T-cell (primary cell): ENCODE results near the gene TEX261. TPM values are rescaled to one million over a fixed set of nuclear protein-coding genes. Genes with fewer than 3 reads are reported as not detected.

ENCODE experiments used
- ATAC-seq, 4 experiments: fragments of 200-7000 bp in 3 of 4; fragments of 150-1000 bp in 1 of 4; cut with Tn5 transposase; replicated peaks in 1 of 4; 1 replicate in 3 of 4; 2 replicates in 1 of 4; pipeline ENCODE4 v1.10.0; 2021; ENCODE audit warnings: moderate library complexity in 3 of 4, mild to moderate bottlenecking in 2 of 4, moderate number of reproducible peaks in 1 of 4
- CTCF ChIA-PET, 2 donors: fragments of 300-600 bp; sonication (Branson Sonifier 250); formaldehyde crosslinking; loops; one replicate each; lab custom pipeline; 2022; ENCODE audit warnings: antibody characterized with exemption in 2 of 2; lab: Charles Lee
- POLR2A ChIA-PET, 2 donors: fragments of 300-600 bp; sonication (Branson Sonifier 250); formaldehyde crosslinking; loops; one replicate each; lab custom pipeline; 2022; ENCODE audit warnings: antibody characterized with exemption in 2 of 2; lab: Charles Lee
- DNase-seq, 35 experiments: peaks; one replicate each; pipeline versions ENCODE4 v3.0.0 to v3.0.0-alpha.2; 2013 to 2023
- H3K27ac ChIP-seq: one replicate; pipeline ENCODE4 v1.5.1; 2013; ENCODE audit warnings: low read length
- H3K27me3 ChIP-seq, 2 experiments: replicated peaks in 1 of 2; 1 replicate in 1 of 2; 2 replicates in 1 of 2; pipeline versions ENCODE4 v1.6.1 to v1.7.0; 2013; ENCODE audit warnings: low read length in 1 of 2, mixed read lengths in 1 of 2; ENCODE audit not compliant: control insufficient read depth in 2 of 2, insufficient read depth in 2 of 2; ENCODE audit errors: extremely low read depth in 1 of 2
- H3K36me3 ChIP-seq, 2 donors: 1 replicate in 1 of 2; 2 replicates in 1 of 2; pipeline versions ENCODE4 v1.6.1 to v1.7.0; 2013; ENCODE audit warnings: low read length in 1 of 2; ENCODE audit not compliant: control insufficient read depth in 2 of 2, insufficient read depth in 1 of 2; ENCODE audit errors: extremely low read depth in 1 of 2
- H3K4me1 ChIP-seq, 2 experiments: 1 replicate in 1 of 2; 2 replicates in 1 of 2; pipeline versions ENCODE4 v1.6.1 to v1.7.0; 2013; ENCODE audit warnings: low read length in 2 of 2, mixed read lengths in 1 of 2; ENCODE audit not compliant: insufficient read depth in 2 of 2, control insufficient read depth in 1 of 2; ENCODE audit errors: extremely low read depth in 1 of 2
- H3K4me3 ChIP-seq, 2 donors: 1 replicate in 1 of 2; 2 replicates in 1 of 2; pipeline versions ENCODE4 v1.5.1 to v1.7.0; 2013; ENCODE audit warnings: mild to moderate bottlenecking in 2 of 2, low read length in 1 of 2, moderate library complexity in 1 of 2; ENCODE audit not compliant: control insufficient read depth in 1 of 2; ENCODE audit errors: extremely low read depth in 1 of 2
- H3K9me3 ChIP-seq: 2 replicates; pipeline ENCODE4 v1.7.0; 2013
- H3K27ac Mint-ChIP-seq, 2 donors: one replicate each; pipeline ENCODE4 v1.8.0; 2020 to 2021; ENCODE audit warnings: mild to moderate bottlenecking in 2 of 2, mixed read lengths in 2 of 2
- H3K27me3 Mint-ChIP-seq, 2 donors: one replicate each; pipeline ENCODE4 v1.8.0; 2021 to 2022; ENCODE audit warnings: mixed read lengths in 2 of 2
- H3K36me3 Mint-ChIP-seq: one replicate; pipeline ENCODE4 v1.8.0; 2021; ENCODE audit warnings: mixed read lengths
- H3K4me1 Mint-ChIP-seq, 3 donors: one replicate each; pipeline ENCODE4 v1.8.0; 2020 to 2022; ENCODE audit warnings: mixed read lengths in 3 of 3, mild to moderate bottlenecking in 1 of 3
- H3K4me3 Mint-ChIP-seq, 3 donors: one replicate each; pipeline ENCODE4 v1.8.0; 2020 to 2022; ENCODE audit warnings: mild to moderate bottlenecking in 3 of 3, mixed read lengths in 3 of 3, moderate library complexity in 3 of 3
- H3K9me3 Mint-ChIP-seq, 3 donors: one replicate each; pipeline ENCODE4 v1.8.0; 2020 to 2022; ENCODE audit warnings: mixed read lengths in 3 of 3
- WGBS: methylation state at CpG from one replicate; pipeline ENCODE4 v1.1.5; 2013; ENCODE audit warnings: missing lambda C conversion rate; ENCODE audit not compliant: insufficient coverage; 5-methylcytosine and 5-hydroxymethylcytosine counted together
- total RNA-seq, 35 experiments: library from RNA in 6 of 35; stranded (reverse) in 6 of 35; fragments of 120-200 nt in 1 of 35; gene quantifications; one replicate each; pipeline versions ENCODE4 v1.2.1 to v1.2.4 and lab custom pipeline; 2013 to 2026

TEX261 gene
- total RNA-seq, 5 donors from 2014 or later (not counting 1 experiment from before 2014, with no cell fraction given): 35.9 to 60.3 (median 48.1) TPM

DNA sequence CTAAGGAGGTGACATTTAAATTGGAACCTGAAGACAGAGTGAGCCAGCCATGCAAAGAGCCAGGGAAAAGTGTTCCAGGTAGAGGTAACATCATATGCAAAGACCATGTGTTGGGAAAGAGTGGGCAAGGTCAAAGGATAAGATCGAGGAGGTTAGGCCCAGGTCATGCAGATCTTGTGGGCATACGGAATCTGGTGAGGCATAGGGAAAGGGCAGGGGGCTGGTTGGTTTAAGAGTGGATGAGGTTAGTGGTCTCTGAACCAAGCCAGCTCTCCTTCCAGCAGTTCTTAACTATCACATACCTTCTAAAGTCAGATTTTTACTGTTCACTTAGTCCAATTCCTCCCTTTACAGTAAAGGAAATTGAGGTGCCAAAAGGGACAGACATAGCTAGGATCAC lies 13.3 kb downstream of the TEX261 start:
- 100% methylated on average over 1 of the region's 2 CpGs for whole genome bisulfite sequencing
- no peaks in the 10 kb centered on the region for H3K9me3 Mint-ChIP-seq
- peaks cover 2 to 39% of the 10 kb centered on the region in 2 experiments for H3K4me1 ChIP-seq
- H3K36me3 ChIP-seq: peaks cover 0 to 10% of the 10 kb centered on the region in 2 donors
- no peaks in the 10 kb centered on the region for H3K27me3 ChIP-seq
- H3K27me3 Mint-ChIP-seq: no peaks in the 10 kb centered on the region
- peak in 1 of 35 experiments; percentile 2 for DNase-seq
- no peak overlapping the region for H3K27ac Mint-ChIP-seq
- peaks cover 25 to 33% (median 29%) of the 10 kb centered on the region in 3 donors for H3K4me1 Mint-ChIP-seq
- H3K4me3 ChIP-seq: no peak overlapping the region
- no peak overlapping the region for H3K4me3 Mint-ChIP-seq
- ChIA-PET POLR2A (no interaction called here), CTCF (interaction anchor here (0.6 kb wide), 2 partner anchors 118 to 678 kb away, joined by 3 read pairs; no protein-coding TSS in a partner anchor)
- H3K27ac ChIP-seq: no peak overlapping the region
- no peak for ATAC-seq
- H3K36me3 Mint-ChIP-seq: peaks cover 7% of the 10 kb centered on the region
- no peaks in the 10 kb centered on the region for H3K9me3 ChIP-seq

DNA sequence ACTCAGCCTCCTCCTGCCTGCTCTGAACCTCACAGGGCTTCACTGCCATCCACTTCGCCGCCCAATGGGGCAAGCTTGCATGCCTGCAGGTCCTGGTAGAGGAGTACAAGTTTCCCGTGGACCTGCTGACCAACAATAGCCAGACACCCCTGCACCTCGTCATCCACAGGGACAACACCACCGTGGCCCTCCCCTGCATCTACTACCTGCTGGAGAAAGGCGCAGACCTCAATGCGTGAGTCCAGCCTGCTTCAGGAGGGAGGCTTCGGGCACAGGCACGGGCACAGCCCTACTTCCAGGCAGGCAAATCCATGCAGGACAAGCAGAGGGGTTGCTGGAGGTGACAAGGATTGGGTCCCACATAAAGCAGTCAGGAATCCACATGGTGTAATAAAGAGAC lies 15.0 kb downstream of the TEX261 start:
- Histone ChIP-seq H3K27me3 (peaks cover 0 to 2% of the 10 kb centered on the region in 2 experiments), H3K4me1 (peaks cover 2 to 31% of the 10 kb centered on the region in 2 experiments), H3K27ac (no peak overlapping the region), H3K36me3 (no peaks in the 10 kb centered on the region), H3K4me3 (no peak overlapping the region), H3K9me3 (no peaks in the 10 kb centered on the region)
- ATAC-seq (no peak), DNase-seq (peak in 2 of 35 experiments; percentile 12 to 17)
- WGBS: 92% methylated on average over 5 of the region's 9 CpGs
- peaks cover 20 to 24% (median 22%) of the 10 kb centered on the region in 3 donors for H3K4me1 Mint-ChIP-seq
- CTCF ChIA-PET: interaction anchor here (0.7 to 0.9 kb wide), 3 partner anchors 13 to 837 kb away, joined by 5 to 7 read pairs (median 6); no protein-coding TSS in a partner anchor
- peak overlapping the region in 2 of 3 donors; percentile 52 to 54 for H3K4me3 Mint-ChIP-seq
- no peaks in the 10 kb centered on the region for H3K36me3 Mint-ChIP-seq
- POLR2A ChIA-PET: interaction anchor here in 1 of 2 donors (0.7 kb wide), 1 partner anchor 22 kb away, joined by 3 read pairs; no protein-coding TSS in a partner anchor
- peaks cover 0 to 2% of the 10 kb centered on the region in 2 donors for H3K27me3 Mint-ChIP-seq
- peak overlapping the region in 1 of 2 donors; percentile 69 for H3K27ac Mint-ChIP-seq
- no peaks in the 10 kb centered on the region for H3K9me3 Mint-ChIP-seq

DNA sequence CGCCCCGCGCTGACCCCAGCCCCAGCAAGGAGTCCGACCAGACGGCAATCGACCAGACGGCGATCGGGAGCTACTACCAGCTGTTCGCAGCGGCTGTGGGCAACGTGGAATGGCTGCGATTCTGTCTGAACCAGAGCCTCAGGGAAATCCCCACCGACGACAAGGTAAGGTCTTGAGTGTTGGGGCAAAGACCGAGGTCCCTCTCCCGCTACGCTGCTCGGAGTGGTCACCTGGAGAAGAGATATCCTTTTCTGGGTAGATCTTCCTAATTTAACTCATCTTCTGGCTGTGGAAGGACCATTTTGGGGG lies 15.5 kb downstream of the TEX261 start:
- Histone ChIP-seq H3K36me3 (no peaks in the 10 kb centered on the region), H3K27ac (no peak overlapping the region), H3K4me1 (peaks cover 2 to 27% of the 10 kb centered on the region in 2 experiments), H3K4me3 (no peak overlapping the region), H3K9me3 (no peaks in the 10 kb centered on the region), H3K27me3 (peaks cover 0 to 2% of the 10 kb centered on the region in 2 experiments)
- Mint-ChIP-seq H3K27me3 (peaks cover 0 to 2% of the 10 kb centered on the region in 2 donors), H3K4me1 (peaks cover 16 to 20% (median 18%) of the 10 kb centered on the region in 3 donors), H3K36me3 (no peaks in the 10 kb centered on the region), H3K4me3 (peak overlapping the region; percentile 51 to 54 (median 52)), H3K9me3 (no peaks in the 10 kb centered on the region), H3K27ac (peak overlapping the region in 1 of 2 donors; percentile 69)
- POLR2A ChIA-PET: interaction anchor here in 1 of 2 donors (0.7 kb wide), 1 partner anchor 22 kb away, joined by 3 read pairs; no protein-coding TSS in a partner anchor
- CTCF ChIA-PET: no interaction called here
- WGBS: 70% methylated on average over 16 of the region's 19 CpGs
- ATAC-seq (no peak), DNase-seq (peak in 1 of 35 experiments; percentile 21)

DNA sequence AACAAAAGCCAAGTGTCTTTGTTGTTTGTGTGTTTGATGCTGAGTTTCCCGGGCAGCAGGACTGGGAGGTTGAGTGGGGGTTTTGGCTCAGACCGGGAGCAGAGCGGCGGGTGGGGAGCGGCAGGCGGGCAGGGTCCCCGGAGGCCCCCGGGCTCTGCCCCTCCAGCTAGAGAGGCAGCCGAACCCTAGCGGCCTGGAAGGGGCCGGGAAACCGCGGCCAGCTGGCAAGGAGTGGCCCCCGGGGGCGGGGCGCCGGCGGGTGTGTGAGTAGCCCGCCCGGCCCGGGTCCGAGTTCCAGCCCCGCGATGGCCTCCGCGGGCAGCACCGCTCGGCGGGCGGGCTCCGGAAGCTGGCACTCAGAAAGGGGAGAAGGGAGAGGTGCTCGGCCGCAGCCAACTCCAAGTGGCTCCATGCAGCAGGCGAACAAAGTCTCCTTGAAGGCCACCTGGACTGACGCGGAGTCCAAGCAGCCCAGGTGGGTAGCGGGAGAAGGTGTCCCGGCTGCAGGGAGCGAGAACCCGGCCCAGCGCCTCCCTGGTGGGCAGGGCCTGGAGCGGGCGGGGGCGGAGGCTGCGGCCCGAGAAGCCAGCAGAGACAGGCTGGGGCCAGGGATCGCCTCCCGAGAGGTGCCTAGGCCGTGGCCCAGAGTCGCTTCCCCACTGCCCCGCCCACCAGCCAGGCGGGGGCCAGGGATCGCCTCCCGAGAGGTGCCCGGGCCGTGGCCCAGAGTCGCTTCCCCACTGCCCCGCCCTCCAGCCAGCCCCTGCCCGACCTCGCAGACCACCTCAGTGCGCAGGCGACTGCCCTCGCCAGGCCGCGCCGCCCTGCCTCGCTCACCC lies 16.1 kb downstream of the TEX261 start, which contains the start of gene ANKRD53:
Gene ANKRD53 (plus strand): TSS at position 290 of the 839 bp plus-strand sequence. CDS start 16 bp downstream, at position 306.
- Histone ChIP-seq H3K9me3 (no peaks in the 10 kb centered on the region), H3K27me3 (peaks cover 0 to 2% of the 10 kb centered on the region in 2 experiments), H3K27ac (peak within 1 kb of the TSS; percentile 68), H3K4me1 (peaks cover 2 to 27% of the 10 kb centered on the region in 2 experiments), H3K4me3 (peak within 1 kb of the TSS; percentile 57 to 77), H3K36me3 (no peaks in the 10 kb centered on the region)
- H3K27me3 Mint-ChIP-seq: peaks cover 0 to 2% of the 10 kb centered on the region in 2 donors
- ChIA-PET POLR2A (interaction anchor here in 1 of 2 donors (0.7 to 0.8 kb wide), 2 partner anchors 23 to 93 kb away, joined by 3 read pairs; no protein-coding TSS in a partner anchor), CTCF (interaction anchor here (0.6 to 0.9 kb wide), 3 partner anchors 15 to 857 kb away, joined by 3 to 5 read pairs (median 3); no protein-coding TSS in a partner anchor)
- no peaks in the 10 kb centered on the region for H3K9me3 Mint-ChIP-seq
- no peaks in the 10 kb centered on the region for H3K36me3 Mint-ChIP-seq
- peak within 1 kb of the TSS; percentile 81 to 82 for H3K27ac Mint-ChIP-seq
- peaks cover 15 to 20% (median 18%) of the 10 kb centered on the region in 3 donors for H3K4me1 Mint-ChIP-seq
- 18% methylated on average over 60 of the region's 67 CpGs for WGBS
- H3K4me3 Mint-ChIP-seq: peak within 1 kb of the TSS; percentile 75 to 88 (median 86)
- peak in 3 of 4 experiments; percentile 17 to 58 (median 33) for ATAC-seq
- peak in 5 of 35 experiments; percentile 14 to 30 (median 21) for DNase-seq

DNA sequence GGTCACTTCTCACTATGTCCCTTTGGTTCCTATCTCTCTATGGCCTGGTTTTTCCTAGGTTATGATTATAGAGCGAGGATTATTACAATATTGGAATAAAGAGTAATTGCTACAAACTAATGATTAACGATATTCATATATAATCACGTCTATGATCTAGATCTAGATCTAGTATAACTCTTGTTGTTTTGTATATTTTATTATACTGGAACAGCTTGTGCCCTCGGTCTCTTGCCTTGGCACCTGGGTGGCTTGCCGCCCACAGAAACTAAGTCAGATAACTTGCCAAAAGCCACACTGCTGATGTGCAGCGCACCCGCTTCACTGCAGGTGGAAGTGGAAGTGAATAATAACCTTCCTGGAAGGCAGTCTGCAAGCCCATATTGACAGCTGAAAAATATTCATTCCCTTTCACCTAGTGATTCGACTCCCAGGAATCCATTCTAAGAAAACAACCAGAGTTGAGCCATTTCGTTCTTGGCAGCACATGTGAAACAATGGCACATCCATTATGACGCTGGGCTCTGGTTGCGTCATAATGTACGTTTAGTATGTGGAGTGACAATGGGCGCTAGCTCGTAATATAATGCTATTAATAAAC lies 17.0 kb downstream of the TEX261 start:
- H3K27me3 ChIP-seq: peaks cover 0 to 2% of the 10 kb centered on the region in 2 experiments
- peaks cover 15 to 20% (median 18%) of the 10 kb centered on the region in 3 donors for H3K4me1 Mint-ChIP-seq
- H3K4me3 ChIP-seq: peak overlapping the region; percentile 57 to 77
- peak overlapping the region; percentile 75 to 88 (median 86) for H3K4me3 Mint-ChIP-seq
- WGBS: no CpG with 5 or more reads among the region's 14 CpGs
- peak overlapping the region; percentile 68 for H3K27ac ChIP-seq
- no peaks in the 10 kb centered on the region for H3K9me3 Mint-ChIP-seq
- ATAC-seq: peak in 3 of 4 experiments; percentile 24 to 48 (median 28)
- no peaks in the 10 kb centered on the region for H3K36me3 ChIP-seq
- ChIA-PET CTCF (interaction anchor here (0.6 to 0.9 kb wide), 5 partner anchors 14 to 857 kb away, joined by 3 to 5 read pairs (median 3); partner anchors contain the start of gene TEX261 (in 1 of the 2)), POLR2A (interaction anchor here in 1 of 2 donors (0.8 kb wide), 1 partner anchor 92 kb away, joined by 3 read pairs; no protein-coding TSS in a partner anchor)
- peak overlapping the region; percentile 81 to 82 for H3K27ac Mint-ChIP-seq
- no peaks in the 10 kb centered on the region for H3K9me3 ChIP-seq
- H3K4me1 ChIP-seq: peaks cover 2 to 27% of the 10 kb centered on the region in 2 experiments
- peak in 11 of 35 experiments; percentile 13 to 54 (median 33) for DNase-seq
- peaks cover 0 to 3% of the 10 kb centered on the region in 2 donors for H3K27me3 Mint-ChIP-seq
- no peaks in the 10 kb centered on the region for H3K36me3 Mint-ChIP-seq
